ENCODE results near the gene PROSER3.
"Not testable (repeated sequence)": the region's sequence is repeated elsewhere in the genome, so short reads cannot be mapped to it uniquely, and the experiment has no call there.

The PROSER3 gene

GRCh38 chr19:35723671-35724070, 34.3 kb upstream of the PROSER3 start:
- H3K4me3 ChIP-seq (ENCODE audit: low read depth, low read length): no peak overlapping the region
- no peak for DNase-seq (ENCODE audit: low read depth)
- no peak for TF ChIP-seq CTCF (conservative IDR thresholded peaks at IDR 0.05; ENCODE audit: low read depth, low read length)

- not testable (repeated sequence) for H3K4me3 ChIP-seq (ENCODE audit: low read depth, low read length); DNase-seq (ENCODE audit: low read depth)
Measured at GRCh38 chr19:35724132-35724531, 33.8 kb upstream of the PROSER3 start.

- no peak overlapping the region for H3K4me3 ChIP-seq (ENCODE audit: low read depth, low read length)
- DNase-seq (ENCODE audit: low read depth): no peak
- no peak for TF ChIP-seq CTCF (conservative IDR thresholded peaks at IDR 0.05; ENCODE audit: low read depth, low read length)
Measured at GRCh38 chr19:35724560-35724959, 33.4 kb upstream of the PROSER3 start.

- H3K4me3 ChIP-seq (ENCODE audit: low read depth, low read length): no peak overlapping the region
- no peak for DNase-seq (ENCODE audit: low read depth)
- TF ChIP-seq CTCF (conservative IDR thresholded peaks at IDR 0.05; ENCODE audit: low read depth, low read length): no peak
Measured at GRCh38 chr19:35725216-35725861, 32.6 kb upstream of the PROSER3 start.

GRCh38 chr19:35727053-35727955, 30.7 kb upstream of the PROSER3 start:
- no peak for TF ChIP-seq CTCF (conservative IDR thresholded peaks at IDR 0.05; ENCODE audit: low read depth, low read length)
- no peak overlapping the region for H3K4me3 ChIP-seq (ENCODE audit: low read depth, low read length)
- no peak for DNase-seq (ENCODE audit: low read depth)

GRCh38 chr19:35727956-35728706, 29.8 kb upstream of the PROSER3 start:
- TF ChIP-seq CTCF (conservative IDR thresholded peaks at IDR 0.05; ENCODE audit: low read depth, low read length): no peak
- no peak for DNase-seq (ENCODE audit: low read depth)
- H3K4me3 ChIP-seq (ENCODE audit: low read depth, low read length): no peak overlapping the region

GRCh38 chr19:35729021-35729420, 29.0 kb upstream of the PROSER3 start:
- no peak for DNase-seq (ENCODE audit: low read depth)
- H3K4me3 ChIP-seq (ENCODE audit: low read depth, low read length): no peak overlapping the region
- no peak for TF ChIP-seq CTCF (conservative IDR thresholded peaks at IDR 0.05; ENCODE audit: low read depth, low read length)
